ENCODE results near the gene AFF4. TPM values are rescaled to one million over a fixed set of nuclear protein-coding genes. Genes with fewer than 3 reads are reported as not detected.
"Not testable (repeated sequence)": the region's sequence is repeated elsewhere in the genome, so short reads cannot be mapped to it uniquely, and the experiment has no call there.

Gene AFF4
- total RNA-seq, 4 donors from 2014 or later = 66.1 to 122 (median 85.1) TPM

DNA sequence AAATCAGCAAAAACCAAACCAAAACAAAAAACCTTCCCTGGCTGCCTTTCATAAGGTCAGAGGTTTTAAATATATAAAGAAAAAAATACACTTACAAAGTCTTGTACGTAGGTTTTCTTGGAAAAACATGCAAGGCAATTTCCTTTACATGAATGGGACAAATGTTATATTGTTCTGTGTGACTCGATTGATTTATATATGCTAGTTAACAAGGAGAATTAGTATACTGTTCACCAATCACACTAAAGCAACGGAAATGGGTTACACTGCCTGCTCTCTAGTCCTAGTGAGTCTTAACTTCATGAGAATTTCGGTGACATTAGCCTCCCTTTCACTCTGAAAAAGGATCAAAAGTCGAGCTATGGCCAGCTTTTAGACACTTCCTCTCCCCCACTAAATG lies 102.7 kb downstream of the AFF4 start:
- TF ChIP-seq POLR2A (IDR thresholded peaks at IDR 0.05) = no peak
- TF ChIP-seq POLR2AphosphoS5 (IDR thresholded peaks at IDR 0.05) = no peak
- no peak for TF ChIP-seq CTCF (IDR thresholded peaks at IDR 0.05)
- TF ChIP-seq EP300 (IDR thresholded peaks at IDR 0.05; ENCODE audit: low read depth) = no peak
- no peak overlapping the region for H3K27ac ChIP-seq
- H3K9me3 ChIP-seq = no peaks in the 10 kb centered on the region
- H3K4me1 ChIP-seq = peaks cover 0 to 5% (median 2%) of the 10 kb centered on the region in 4 donors
- no peak for DNase-seq
- intact Hi-C loops (cut with DNase I; ENCODE audit: low total_unique reads) (no loop called here), in situ Hi-C loops (cut with MboI; ENCODE audit: low pct_ligation_motif_present in 1 of 4, low pct_unique_long_range_greater_than_20kb in 1 of 4, low sequenced_read_pairs in 3 of 4) (no loop called here)
- H3K27me3 ChIP-seq = no peaks in the 10 kb centered on the region
- H3K4me3 ChIP-seq = no peak overlapping the region
- H3K36me3 ChIP-seq = no peaks in the 10 kb centered on the region
- 37 to 55% methylated on average over 3 to 5 of the region's 5 CpGs for WGBS, 2 donors (ENCODE audit: low coverage in 1 of 2)

DNA sequence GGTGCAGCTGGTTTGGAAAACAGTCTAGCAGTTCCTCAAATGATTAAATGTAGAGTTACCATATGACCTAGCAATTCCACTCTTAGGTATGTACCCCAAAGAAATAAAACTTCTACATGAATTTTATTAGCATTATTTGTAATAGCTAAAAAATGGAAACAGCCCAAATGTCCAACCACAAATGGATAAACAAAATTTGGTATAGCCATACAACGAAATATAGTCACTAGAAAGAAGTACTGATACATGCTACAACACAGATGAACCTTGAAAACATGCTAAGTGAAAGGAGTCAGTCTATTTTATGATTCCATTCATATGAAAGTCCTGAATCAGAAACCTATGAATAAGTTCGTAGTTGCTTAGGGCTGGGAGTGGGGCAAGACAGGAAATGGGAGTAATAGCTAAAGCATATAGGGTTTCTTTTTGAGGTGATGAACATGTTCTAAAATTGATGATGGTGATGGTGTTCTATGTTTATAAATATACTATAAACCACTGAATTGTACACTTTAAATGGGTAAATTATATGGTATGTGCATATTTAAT lies 103.5 kb downstream of the AFF4 start:
- H3K27ac ChIP-seq = no peak overlapping the region
- H3K4me1 ChIP-seq = no peaks in the 10 kb centered on the region
- H3K36me3 ChIP-seq = no peaks in the 10 kb centered on the region
- 73 to 79% methylated on average over 2 of the region's 2 CpGs for WGBS, 2 donors (ENCODE audit: low coverage in 1 of 2)
- in situ Hi-C loops (cut with MboI; ENCODE audit: low pct_ligation_motif_present in 1 of 4, low pct_unique_long_range_greater_than_20kb in 1 of 4, low sequenced_read_pairs in 3 of 4) = no loop called here
- intact Hi-C loops (cut with DNase I; ENCODE audit: low total_unique reads) = no loop called here
- DNase-seq = no peak
- TF ChIP-seq POLR2AphosphoS5 (IDR thresholded peaks at IDR 0.05) (no peak), EP300 (IDR thresholded peaks at IDR 0.05; ENCODE audit: low read depth) (no peak), CTCF (IDR thresholded peaks at IDR 0.05) (no peak), POLR2A (IDR thresholded peaks at IDR 0.05) (no peak)
- H3K27me3 ChIP-seq = no peaks in the 10 kb centered on the region
- no peak overlapping the region for H3K4me3 ChIP-seq
- no peaks in the 10 kb centered on the region for H3K9me3 ChIP-seq

DNA sequence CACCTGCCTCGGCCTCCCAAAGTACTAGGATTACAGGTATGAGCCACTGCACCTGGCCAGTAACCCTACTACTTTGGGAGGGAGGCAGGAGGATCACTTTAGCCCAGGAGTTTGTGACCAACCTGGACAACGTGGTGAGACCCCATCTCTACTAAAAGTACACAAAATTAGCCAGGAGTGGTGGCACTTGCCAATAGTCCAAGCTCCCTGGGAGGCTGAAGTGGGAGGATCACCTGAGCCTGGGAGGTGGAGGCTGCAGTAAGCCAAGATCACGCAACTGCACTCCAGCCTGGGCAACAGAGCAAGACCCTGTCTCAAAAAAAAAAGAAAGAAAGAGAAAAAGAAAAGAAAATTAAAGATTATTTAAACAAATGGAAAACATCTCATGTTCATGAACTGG lies 107.4 kb downstream of the AFF4 start:
- no peak for DNase-seq
- Histone ChIP-seq H3K4me3 (no peak overlapping the region), H3K4me1 (no peaks in the 10 kb centered on the region), H3K9me3 (no peaks in the 10 kb centered on the region), H3K36me3 (no peaks in the 10 kb centered on the region), H3K27me3 (no peaks in the 10 kb centered on the region), H3K27ac (no peak overlapping the region)
- TF ChIP-seq POLR2AphosphoS5 (IDR thresholded peaks at IDR 0.05) = no peak
- TF ChIP-seq EP300 (IDR thresholded peaks at IDR 0.05; ENCODE audit: low read depth) = no peak
- no peak for TF ChIP-seq POLR2A (IDR thresholded peaks at IDR 0.05)
- no peak for TF ChIP-seq CTCF (IDR thresholded peaks at IDR 0.05)
- intact Hi-C loops (cut with DNase I; ENCODE audit: low total_unique reads) = no loop called here
- in situ Hi-C loops (cut with MboI; ENCODE audit: low pct_ligation_motif_present in 1 of 4, low pct_unique_long_range_greater_than_20kb in 1 of 4, low sequenced_read_pairs in 3 of 4) = no loop called here
- WGBS, 2 donors (ENCODE audit: low coverage in 1 of 2) = 84 to 100% methylated on average over 2 to 3 of the region's 3 CpGs

- H3K36me3 ChIP-seq; H3K4me3 ChIP-seq; intact Hi-C loops (cut with DNase I; ENCODE audit: low total_unique reads); in situ Hi-C loops (cut with MboI; ENCODE audit: low pct_ligation_motif_present in 1 of 4, low pct_unique_long_range_greater_than_20kb in 1 of 4, low sequenced_read_pairs in 3 of 4); DNase-seq; H3K27ac ChIP-seq; H3K4me1 ChIP-seq; H3K9me3 ChIP-seq; H3K27me3 ChIP-seq: not testable (repeated sequence)
- 73 to 98% methylated on average over 3 to 5 of the region's 5 CpGs for WGBS, 2 donors (ENCODE audit: low coverage in 1 of 2)
Observed at GRCh38 chr5:132854992-132855391, 108.4 kb downstream of the AFF4 start.

GRCh38 chr5:132854301-132854700 lies 109.1 kb downstream of the AFF4 start:
- in situ Hi-C loops (cut with MboI; ENCODE audit: low pct_ligation_motif_present in 1 of 4, low pct_unique_long_range_greater_than_20kb in 1 of 4, low sequenced_read_pairs in 3 of 4) = no loop called here
- TF ChIP-seq CTCF (IDR thresholded peaks at IDR 0.05) (no peak), EP300 (IDR thresholded peaks at IDR 0.05; ENCODE audit: low read depth) (no peak), POLR2AphosphoS5 (IDR thresholded peaks at IDR 0.05) (no peak), POLR2A (IDR thresholded peaks at IDR 0.05) (no peak)
- Histone ChIP-seq H3K27me3 (no peaks in the 10 kb centered on the region), H3K36me3 (no peaks in the 10 kb centered on the region), H3K4me1 (no peaks in the 10 kb centered on the region), H3K4me3 (no peak overlapping the region), H3K27ac (no peak overlapping the region), H3K9me3 (no peaks in the 10 kb centered on the region)
- WGBS, 2 donors (ENCODE audit: low coverage in 1 of 2) = 73 to 75% methylated on average over 3 of the region's 3 CpGs
- intact Hi-C loops (cut with DNase I; ENCODE audit: low total_unique reads) = no loop called here
- no peak for DNase-seq

Measured in transverse colon (tissue), 4 donors.